HG02970 (cell line): ENCODE data around the gene TAF1B.

Experiments
- ATAC-seq: cut with Tn5 transposase; IDR thresholded peaks from one replicate; pipeline ENCODE4 v1.9.1; 2021; ENCODE audit warnings: mild to moderate bottlenecking, moderate library complexity, moderate number of reproducible peaks; ENCODE audit not compliant: unreplicated experiment, low FRiP score

Gene TAF1B

GRCh38 chr2:9843229-9844035 is at the start of gene TAF1B:
TSS of gene TAF1B (plus strand) at chr2:9843474. CDS start at chr2:9843542, 68 bp downstream.
- peak; percentile 81 for ATAC-seq

GRCh38 chr2:9793918-9794717 is 49.2 kb upstream of the TAF1B start:
- no peak for ATAC-seq

- ATAC-seq, result no peak
These were observed 48.2 kb upstream of the TAF1B start for GRCh38 chr2:9795071-9795470.

GRCh38 chr2:9796056-9797010 is 46.9 kb upstream of the TAF1B start:
- ATAC-seq, result no peak

GRCh38 chr2:9797086-9797485 is 46.2 kb upstream of the TAF1B start:
- ATAC-seq, result no peak

- no peak for ATAC-seq
These were observed 45.4 kb upstream of the TAF1B start for GRCh38 chr2:9797681-9798556.

- ATAC-seq, result no peak
These were observed 44.2 kb upstream of the TAF1B start for GRCh38 chr2:9799011-9799596.

GRCh38 chr2:9799729-9800632 is 43.3 kb upstream of the TAF1B start:
- ATAC-seq, result peak; percentile 68

GRCh38 chr2:9800639-9800974 is 42.7 kb upstream of the TAF1B start:
- ATAC-seq, result no peak

GRCh38 chr2:9800975-9801726 is 42.1 kb upstream of the TAF1B start:
- ATAC-seq, result no peak

- no peak for ATAC-seq
These were observed 40.7 kb upstream of the TAF1B start for GRCh38 chr2:9802576-9802993.

GRCh38 chr2:9803023-9803805 is 40.1 kb upstream of the TAF1B start:
- ATAC-seq, result no peak

GRCh38 chr2:9805435-9806297 is 37.6 kb upstream of the TAF1B start:
- ATAC-seq, result no peak

GRCh38 chr2:9806298-9806610 is 37.0 kb upstream of the TAF1B start:
- ATAC-seq, result no peak

GRCh38 chr2:9806656-9807055 is 36.6 kb upstream of the TAF1B start:
- no peak for ATAC-seq

GRCh38 chr2:9807056-9807455 is 36.2 kb upstream of the TAF1B start:
- no peak for ATAC-seq
